ENCODE data around the gene DNAH2. TPM values are rescaled to one million over a fixed set of nuclear protein-coding genes. Genes with fewer than 3 reads are reported as not detected.
A peak's percentile ranks its signal among the peaks of the same experiment; 100 is the strongest.

DNAH2 gene
- total and polyA plus RNA-seq, 2 of the 13 experiments (the other 11 are each of a cell fraction or from before 2014, with no cell fraction given), result not detected

DNA sequence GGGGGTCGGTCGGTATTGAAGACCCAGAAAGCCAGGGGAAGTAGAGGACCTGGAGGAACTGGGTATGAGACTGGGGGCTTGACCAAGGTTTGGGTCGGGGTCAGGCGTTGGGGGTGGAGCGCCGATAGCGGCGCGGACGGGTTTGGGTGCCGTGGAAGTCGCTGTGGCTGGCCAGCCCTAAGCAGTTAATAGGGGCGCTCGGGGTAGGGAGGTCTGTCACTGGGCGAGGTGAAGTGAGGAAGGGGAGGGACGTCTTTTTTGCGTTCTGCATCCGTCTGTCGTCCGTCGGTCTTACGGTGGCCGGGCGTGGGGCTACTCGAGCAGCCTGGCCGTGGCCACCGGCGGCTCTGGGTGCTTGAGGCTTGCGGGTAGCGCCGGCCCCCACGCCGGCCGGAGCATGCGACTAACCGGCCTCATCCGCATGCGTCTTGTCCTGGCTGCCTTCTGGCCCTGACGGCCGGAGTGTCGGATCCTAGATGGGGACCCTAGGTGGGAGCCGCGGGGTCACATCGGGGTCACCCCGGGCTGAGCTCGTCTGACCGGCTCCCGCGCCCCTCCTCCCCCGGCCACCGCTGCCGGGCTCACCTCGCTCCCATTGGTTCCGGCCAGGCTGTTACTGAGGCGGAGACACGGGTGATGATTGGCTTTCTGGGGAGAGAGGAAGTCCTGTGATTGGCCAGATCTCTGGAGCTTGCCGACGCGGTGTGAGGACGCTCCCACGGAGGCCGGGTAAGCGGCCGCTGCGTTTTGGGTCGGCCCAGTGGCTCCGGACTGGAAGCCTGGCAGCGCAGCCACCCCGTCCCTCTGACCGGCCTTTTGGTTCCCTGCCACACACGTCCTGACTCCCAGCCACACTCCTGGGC lies 127.0 kb downstream of the DNAH2 start (continued):
- no peak for TF ChIP-seq ZNF510 (CRISPR knock-in tag; IDR thresholded peaks at IDR 0.05; ENCODE audit: low read depth)
- 0 out of 2 replicates have a peak, but pooled peaks have one; percentile 34 for TF ChIP-seq ZNF205 (CRISPR knock-in tag; IDR thresholded peaks at IDR 0.05)
- no peak for TF ChIP-seq SUZ12 (IDR thresholded peaks at IDR 0.05; ENCODE audit: low read depth, low read length)
- TF ChIP-seq SATB2 (CRISPR knock-in tag; IDR thresholded peaks at IDR 0.05), result no peak
- TF ChIP-seq NFE2L2 (IDR thresholded peaks at IDR 0.05; ENCODE audit: low read length), result no peak
- TF ChIP-seq PCBP1 (IDR thresholded peaks at IDR 0.05; ENCODE audit: borderline replicate concordance, low read depth, low read length), result no peak
- TF ChIP-seq MIER3 (CRISPR knock-in tag; IDR thresholded peaks at IDR 0.05; ENCODE audit: borderline replicate concordance), result 0 out of 2 replicates have a peak, but pooled peaks have one; percentile 49
- TF ChIP-seq ZNF577 (CRISPR knock-in tag; IDR thresholded peaks at IDR 0.05; ENCODE audit: borderline replicate concordance, low read depth), result no peak
- no peak for TF ChIP-seq ZFP90 (CRISPR knock-in tag; IDR thresholded peaks at IDR 0.05; ENCODE audit: borderline replicate concordance)
- no peak for TF ChIP-seq JUND (CRISPR knock-in tag; IDR thresholded peaks at IDR 0.05)
- TF ChIP-seq, protein P1, sequence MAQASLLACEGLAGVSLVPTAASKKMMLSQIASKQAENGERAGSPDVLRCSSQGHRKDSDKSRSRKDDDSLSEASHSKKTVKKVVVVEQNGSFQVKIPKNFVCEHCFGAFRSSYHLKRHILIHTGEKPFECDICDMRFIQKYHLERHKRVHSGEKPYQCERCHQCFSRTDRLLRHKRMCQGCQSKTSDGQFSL (CRISPR knock-in tag; IDR thresholded peaks at IDR 0.05), result no peak
- TF ChIP-seq, protein P2, sequence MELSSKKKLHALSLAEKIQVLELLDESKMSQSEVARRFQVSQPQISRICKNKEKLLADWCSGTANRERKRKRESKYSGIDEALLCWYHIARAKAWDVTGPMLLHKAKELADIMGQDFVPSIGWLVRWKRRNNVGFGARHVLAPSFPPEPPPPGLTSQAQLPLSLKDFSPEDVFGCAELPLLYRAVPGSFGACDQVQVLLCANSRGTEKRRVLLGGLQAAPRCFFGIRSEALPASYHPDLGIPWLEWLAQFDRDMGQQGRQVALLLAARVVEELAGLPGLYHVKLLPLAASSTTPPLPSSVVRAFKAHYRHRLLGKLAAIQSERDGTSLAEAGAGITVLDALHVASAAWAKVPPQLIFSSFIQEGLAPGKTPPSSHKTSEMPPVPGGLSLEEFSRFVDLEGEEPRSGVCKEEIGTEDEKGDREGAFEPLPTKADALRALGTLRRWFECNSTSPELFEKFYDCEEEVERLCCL (CRISPR knock-in tag; IDR thresholded peaks at IDR 0.05; ENCODE audit: borderline replicate concordance), result no peak
- TF ChIP-seq FOXP1 (IDR thresholded peaks at IDR 0.05), result no peak
- no peak for TF ChIP-seq FOXP1 (CRISPR knock-in tag; IDR thresholded peaks at IDR 0.05)
- TF ChIP-seq, protein P3, sequence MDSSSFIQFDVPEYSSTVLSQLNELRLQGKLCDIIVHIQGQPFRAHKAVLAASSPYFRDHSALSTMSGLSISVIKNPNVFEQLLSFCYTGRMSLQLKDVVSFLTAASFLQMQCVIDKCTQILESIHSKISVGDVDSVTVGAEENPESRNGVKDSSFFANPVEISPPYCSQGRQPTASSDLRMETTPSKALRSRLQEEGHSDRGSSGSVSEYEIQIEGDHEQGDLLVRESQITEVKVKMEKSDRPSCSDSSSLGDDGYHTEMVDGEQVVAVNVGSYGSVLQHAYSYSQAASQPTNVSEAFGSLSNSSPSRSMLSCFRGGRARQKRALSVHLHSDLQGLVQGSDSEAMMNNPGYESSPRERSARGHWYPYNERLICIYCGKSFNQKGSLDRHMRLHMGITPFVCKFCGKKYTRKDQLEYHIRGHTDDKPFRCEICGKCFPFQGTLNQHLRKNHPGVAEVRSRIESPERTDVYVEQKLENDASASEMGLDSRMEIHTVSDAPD (CRISPR knock-in tag; IDR thresholded peaks at IDR 0.05), result no peak
- TF ChIP-seq ZNF354B (CRISPR knock-in tag; IDR thresholded peaks at IDR 0.05), result no peak
- 0 out of 2 replicates have a peak, but pooled peaks have one; percentile 36 for TF ChIP-seq HNRNPL (IDR thresholded peaks at IDR 0.05; ENCODE audit: low read depth, low read length)
- TF ChIP-seq POLR2AphosphoS5 (IDR thresholded peaks at IDR 0.05; ENCODE audit: low read depth, low read length), result no peak; the same call in none of the 2 replicates
- TF ChIP-seq, protein P4, sequence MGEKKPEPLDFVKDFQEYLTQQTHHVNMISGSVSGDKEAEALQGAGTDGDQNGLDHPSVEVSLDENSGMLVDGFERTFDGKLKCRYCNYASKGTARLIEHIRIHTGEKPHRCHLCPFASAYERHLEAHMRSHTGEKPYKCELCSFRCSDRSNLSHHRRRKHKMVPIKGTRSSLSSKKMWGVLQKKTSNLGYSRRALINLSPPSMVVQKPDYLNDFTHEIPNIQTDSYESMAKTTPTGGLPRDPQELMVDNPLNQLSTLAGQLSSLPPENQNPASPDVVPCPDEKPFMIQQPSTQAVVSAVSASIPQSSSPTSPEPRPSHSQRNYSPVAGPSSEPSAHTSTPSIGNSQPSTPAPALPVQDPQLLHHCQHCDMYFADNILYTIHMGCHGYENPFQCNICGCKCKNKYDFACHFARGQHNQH (CRISPR knock-in tag; IDR thresholded peaks at IDR 0.05), result 0 out of 2 replicates have a peak, but pooled peaks have one; percentile 49
- TF ChIP-seq, protein P5, sequence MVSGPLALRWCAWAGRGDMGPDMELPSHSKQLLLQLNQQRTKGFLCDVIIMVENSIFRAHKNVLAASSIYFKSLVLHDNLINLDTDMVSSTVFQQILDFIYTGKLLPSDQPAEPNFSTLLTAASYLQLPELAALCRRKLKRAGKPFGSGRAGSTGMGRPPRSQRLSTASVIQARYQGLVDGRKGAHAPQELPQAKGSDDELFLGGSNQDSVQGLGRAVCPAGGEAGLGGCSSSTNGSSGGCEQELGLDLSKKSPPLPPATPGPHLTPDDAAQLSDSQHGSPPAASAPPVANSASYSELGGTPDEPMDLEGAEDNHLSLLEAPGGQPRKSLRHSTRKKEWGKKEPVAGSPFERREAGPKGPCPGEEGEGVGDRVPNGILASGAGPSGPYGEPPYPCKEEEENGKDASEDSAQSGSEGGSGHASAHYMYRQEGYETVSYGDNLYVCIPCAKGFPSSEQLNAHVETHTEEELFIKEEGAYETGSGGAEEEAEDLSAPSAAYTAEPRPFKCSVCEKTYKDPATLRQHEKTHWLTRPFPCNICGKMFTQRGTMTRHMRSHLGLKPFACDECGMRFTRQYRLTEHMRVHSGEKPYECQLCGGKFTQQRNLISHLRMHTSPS (CRISPR knock-in tag; IDR thresholded peaks at IDR 0.05; ENCODE audit: low read depth), result no peak
- TF ChIP-seq, protein P6, sequence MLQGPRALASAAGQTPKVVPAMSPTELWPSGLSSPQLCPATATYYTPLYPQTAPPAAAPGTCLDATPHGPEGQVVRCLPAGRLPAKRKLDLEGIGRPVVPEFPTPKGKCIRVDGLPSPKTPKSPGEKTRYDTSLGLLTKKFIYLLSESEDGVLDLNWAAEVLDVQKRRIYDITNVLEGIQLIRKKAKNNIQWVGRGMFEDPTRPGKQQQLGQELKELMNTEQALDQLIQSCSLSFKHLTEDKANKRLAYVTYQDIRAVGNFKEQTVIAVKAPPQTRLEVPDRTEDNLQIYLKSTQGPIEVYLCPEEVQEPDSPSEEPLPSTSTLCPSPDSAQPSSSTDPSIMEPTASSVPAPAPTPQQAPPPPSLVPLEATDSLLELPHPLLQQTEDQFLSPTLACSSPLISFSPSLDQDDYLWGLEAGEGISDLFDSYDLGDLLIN (CRISPR knock-in tag; IDR thresholded peaks at IDR 0.05; ENCODE audit: borderline replicate concordance), result no peak
- TF ChIP-seq PAF1 (CRISPR knock-in tag; IDR thresholded peaks at IDR 0.05), result no peak
